H1 (cell line): ENCODE data around the gene SPSB1. TPM values are rescaled to one million over a fixed set of nuclear protein-coding genes. Genes with fewer than 3 reads are reported as not detected.

ENCODE experiments used
- CTCF ChIA-PET: fragments of 300-600 bp; sonication (Branson Sonifier 250); formaldehyde crosslinking; loops from one replicate; lab custom pipeline; 2021; ENCODE audit not compliant: partially characterized antibody; lab: Charles Lee
- POLR2A ChIA-PET: fragments of 300-600 bp; sonication (Branson Sonifier 250); formaldehyde crosslinking; loops from one replicate; lab custom pipeline; 2021; ENCODE audit warnings: inconsistent platforms; ENCODE audit not compliant: partially characterized antibody; lab: Charles Lee
- DNase-seq, 2 experiments: peaks; one replicate each; pipeline versions ENCODE4 v3.0.0 to v3.0.0-alpha.2; 2010 to 2022; ENCODE audit warnings: low spot score in 2 of 2, low read depth in 1 of 2, mixed read lengths in 1 of 2
- FAIRE-seq: peaks from 2 replicates; lab custom pipeline; 2011; peaks lifted over from hg19 to GRCh38; lab: Jason Lieb, UNC
- H2AFZ ChIP-seq: 2 replicates; pipeline ENCODE4 v1.8.1; 2012; ENCODE audit warnings: low read length, inconsistent platforms
- H2AK5ac ChIP-seq: 2 replicates; pipeline ENCODE4 v1.6.1; 2013; ENCODE audit warnings: low read depth, low read length
- H2BK120ac ChIP-seq: replicated peaks from 2 replicates; pipeline ENCODE3; 2013; ENCODE audit warnings: low read depth, low read length, inconsistent platforms
- H2BK12ac ChIP-seq: 2 replicates; pipeline ENCODE4 v1.6.1; 2013; ENCODE audit warnings: low read depth, low read length
- H2BK15ac ChIP-seq: 2 replicates; pipeline ENCODE4 v1.6.1; 2013; ENCODE audit warnings: low read length
- H2BK20ac ChIP-seq: 2 replicates; pipeline ENCODE4 v1.6.1; 2013; ENCODE audit warnings: low read length
- H2BK5ac ChIP-seq: 2 replicates; pipeline ENCODE4 v1.6.1; 2013; ENCODE audit warnings: low read depth, low read length
- H3K14ac ChIP-seq: 2 replicates; pipeline ENCODE4 v1.6.1; 2013; ENCODE audit warnings: inconsistent platforms; ENCODE audit not compliant: insufficient read length
- H3K18ac ChIP-seq: 2 replicates; pipeline ENCODE4 v1.6.1; 2013; ENCODE audit warnings: low read length; ENCODE audit errors: extremely low read depth
- H3K23ac ChIP-seq: 2 replicates; pipeline ENCODE4 v1.6.1; 2013; ENCODE audit warnings: inconsistent platforms; ENCODE audit not compliant: insufficient read length
- H3K23me2 ChIP-seq: 2 replicates; pipeline ENCODE4 v1.6.1; 2013; ENCODE audit warnings: low read depth, low read length
- H3K27ac ChIP-seq: 2 replicates; pipeline ENCODE4 v1.6.1; 2011; ENCODE audit warnings: low read depth, low read length, inconsistent platforms
- H3K27me3 ChIP-seq, 4 experiments: replicated peaks in 1 of 4; 1 replicate in 1 of 4; 2 replicates in 3 of 4; pipeline versions ENCODE4 v1.6.1 to v1.8.1; 2011 to 2013; ENCODE audit warnings: low read length in 3 of 4, mild to moderate bottlenecking in 3 of 4, inconsistent platforms in 2 of 4, mixed read lengths in 2 of 4, moderate library complexity in 1 of 4; ENCODE audit not compliant: control insufficient read depth in 3 of 4, insufficient read depth in 3 of 4; ENCODE audit errors: extremely low read depth in 1 of 4
- H3K36me3 ChIP-seq, 4 experiments: 2 replicates each; pipeline versions ENCODE4 v1.6.1 to v1.8.1; 2011 to 2013; ENCODE audit warnings: mild to moderate bottlenecking in 4 of 4, low read length in 3 of 4, moderate library complexity in 2 of 4, control low read depth in 1 of 4, inconsistent platforms in 1 of 4; ENCODE audit not compliant: insufficient read depth in 4 of 4, control insufficient read depth in 2 of 4
- H3K4ac ChIP-seq: replicated peaks from 2 replicates; pipeline ENCODE3; 2013; ENCODE audit warnings: low read length, low read depth, mixed read lengths, inconsistent platforms; ENCODE audit not compliant: insufficient read length
- H3K4me1 ChIP-seq, 4 experiments: replicated peaks in 1 of 4; 1 replicate in 1 of 4; 2 replicates in 3 of 4; pipeline versions ENCODE4 v1.6.1 to v1.8.1; 2011 to 2013; ENCODE audit warnings: low read length in 3 of 4, inconsistent platforms in 2 of 4, mixed read lengths in 1 of 4; ENCODE audit not compliant: insufficient read depth in 4 of 4, control insufficient read depth in 3 of 4
- H3K4me2 ChIP-seq, 2 experiments: 2 replicates each; pipeline versions ENCODE4 v1.6.1 to v1.8.1; 2011 to 2013; ENCODE audit warnings: low read depth in 2 of 2, low read length in 2 of 2, control low read depth in 1 of 2, inconsistent platforms in 1 of 2, mild to moderate bottlenecking in 1 of 2; ENCODE audit not compliant: insufficient read depth in 1 of 2
- H3K4me3 ChIP-seq, 4 experiments: fragments of 200-600, 300-600 bp in 1 of 4; sonication (generic), shearing (Covaris generic), sonication (Bioruptor Twin) in 1 of 4; 2 replicates each; pipeline versions ENCODE4 v1.5.1 to v1.8.1; 2011 to 2016; ENCODE audit warnings: low read length in 4 of 4, low read depth in 3 of 4, control low read depth in 2 of 4, inconsistent platforms in 2 of 4, mild to moderate bottlenecking in 2 of 4, mixed read lengths in 1 of 4, moderate library complexity in 1 of 4; ENCODE audit not compliant: insufficient read depth in 2 of 4; ENCODE audit errors: extremely low read depth in 1 of 4
- H3K56ac ChIP-seq: replicated peaks from 2 replicates; pipeline ENCODE3; 2013; ENCODE audit warnings: low read depth, mild to moderate bottlenecking, mixed read lengths, low read length, inconsistent platforms; ENCODE audit not compliant: insufficient read length
- H3K79me1 ChIP-seq: 2 replicates; pipeline ENCODE4 v1.6.1; 2013; ENCODE audit warnings: low read depth, low read length, control low read depth
- H3K79me2 ChIP-seq, 2 experiments: 2 replicates each; pipeline versions ENCODE4 v1.6.1 to v1.8.1; 2012 to 2013; ENCODE audit warnings: low read length in 2 of 2, mild to moderate bottlenecking in 2 of 2, inconsistent platforms in 1 of 2; ENCODE audit not compliant: insufficient read depth in 2 of 2, control insufficient read depth in 1 of 2
- H3K9ac ChIP-seq, 4 experiments: replicated peaks in 1 of 4; 1 replicate in 1 of 4; 2 replicates in 3 of 4; pipeline versions ENCODE4 v1.6.1 to v1.8.1; 2011 to 2013; ENCODE audit warnings: low read depth in 3 of 4, low read length in 3 of 4, control low read depth in 2 of 4, mild to moderate bottlenecking in 2 of 4, moderate library complexity in 2 of 4, inconsistent platforms in 1 of 4; ENCODE audit errors: extremely low read depth in 1 of 4
- H3K9me3 ChIP-seq, 2 experiments: 2 replicates each; pipeline versions ENCODE4 v1.6.1 to v1.8.1; 2012 to 2013; ENCODE audit warnings: mild to moderate bottlenecking in 2 of 2, moderate library complexity in 2 of 2, control low read depth in 1 of 2, inconsistent platforms in 1 of 2, low read depth in 1 of 2, low read length in 1 of 2, mixed read lengths in 1 of 2; ENCODE audit not compliant: insufficient read depth in 2 of 2
- H4K20me1 ChIP-seq, 2 experiments: replicated peaks in 1 of 2; 2 replicates each; pipeline versions ENCODE3 to v1.8.1; 2011 to 2013; ENCODE audit warnings: inconsistent platforms in 2 of 2, low read length in 2 of 2, mild to moderate bottlenecking in 1 of 2; ENCODE audit not compliant: insufficient read depth in 2 of 2, control insufficient read depth in 1 of 2
- H4K5ac ChIP-seq: 2 replicates; pipeline ENCODE4 v1.6.1; 2013; ENCODE audit warnings: low read length, low read depth, mixed read lengths, inconsistent platforms; ENCODE audit not compliant: insufficient read length
- H4K8ac ChIP-seq: 2 replicates; pipeline ENCODE4 v1.8.0; 2013; ENCODE audit warnings: mild to moderate bottlenecking, moderate library complexity, low read length, inconsistent platforms; ENCODE audit not compliant: insufficient read depth; ENCODE audit errors: extremely low read depth
- H4K91ac ChIP-seq: replicated peaks from 2 replicates; pipeline ENCODE3; 2013; ENCODE audit warnings: low read length, mixed read lengths, inconsistent platforms; ENCODE audit not compliant: insufficient read length
- ATF2 ChIP-seq: IDR thresholded peaks from 2 replicates; pipeline ENCODE4 v1.6.1; 2012; ENCODE audit warnings: low read length, inconsistent platforms
- BRCA1 ChIP-seq: IDR thresholded peaks from 2 replicates; pipeline ENCODE4 v1.6.1; 2012; ENCODE audit warnings: low read depth, low read length, improper control_type of control experiment
- CHD1 ChIP-seq: IDR thresholded peaks from 2 replicates; pipeline ENCODE4 v1.6.1; 2012; ENCODE audit warnings: low read depth, low read length, improper control_type of control experiment
- CREB1 ChIP-seq: IDR thresholded peaks from 2 replicates; pipeline ENCODE4 v1.6.1; 2012; ENCODE audit warnings: inconsistent platforms
- JUN ChIP-seq: IDR thresholded peaks from 2 replicates; pipeline ENCODE4 v1.6.1; 2011; ENCODE audit warnings: low read depth, mild to moderate bottlenecking, improper control_type of control experiment, low read length
- MAX ChIP-seq: IDR thresholded peaks from 2 replicates; pipeline ENCODE4 v1.6.1; 2012; ENCODE audit warnings: inconsistent platforms
- POLR2AphosphoS5 ChIP-seq: IDR thresholded peaks from 2 replicates; pipeline ENCODE4 v1.6.1; 2011; ENCODE audit warnings: low read depth, low read length
- RBBP5 ChIP-seq: IDR thresholded peaks from 2 replicates; pipeline ENCODE4 v1.7.1; 2012; ENCODE audit warnings: low read depth, mild to moderate bottlenecking, inconsistent platforms, low read length, moderate library complexity, borderline replicate concordance
- RXRA ChIP-seq: IDR thresholded peaks from 2 replicates; pipeline ENCODE4 v1.6.1; 2011; ENCODE audit warnings: low read depth, mild to moderate bottlenecking, low read length, moderate library complexity; ENCODE audit not compliant: insufficient read depth
- SRF ChIP-seq: IDR thresholded peaks from 2 replicates; pipeline ENCODE4 v1.6.1; 2011; ENCODE audit warnings: mild to moderate bottlenecking, low read depth, low read length, moderate library complexity
- WGBS, 2 experiments: shearing (Covaris generic) in 1 of 2; methylation state at CpG; one replicate each; pipeline versions ENCODE4 v1.1.6 to v1.1.7; 2013 to 2015; ENCODE audit warnings: low lambda C conversion rate in 2 of 2, mixed read lengths in 2 of 2, inconsistent platforms in 1 of 2, low coverage in 1 of 2, missing lambda C conversion rate in 1 of 2; ENCODE audit not compliant: insufficient replicate concordance in 2 of 2, insufficient coverage in 1 of 2, insufficient read length in 1 of 2; ENCODE audit errors: extremely low coverage in 1 of 2, missing lambda C conversion rate in 1 of 2; 5-methylcytosine and 5-hydroxymethylcytosine counted together
- polyA plus RNA-seq, 7 experiments: library from polyadenylated mRNA; depleted of rRNA in 3 of 7; stranded (reverse) in 5 of 7; unstranded in 2 of 7; fragments of >200 nt in 5 of 7; fragments of 200-250 nt in 2 of 7; gene quantifications; 1 replicate in 5 of 7; 2 replicates in 1 of 7; 4 replicates in 1 of 7; pipeline versions ENCODE4 v1.2.1 to v1.2.3, GENCODE V29; 2011 to 2013; ENCODE audit warnings: missing spikeins in 2 of 7, mixed read lengths in 2 of 7
- total RNA-seq: library from RNA; stranded (reverse); fragmentation: NEBNext Ultra II Directional; extraction: Animal tissue kit (Norgen Biotek cat#: 25700); gene quantifications from 2 replicates; pipeline ENCODE4 v1.2.1, GENCODE V29; 2021

Gene SPSB1
- total and polyA plus RNA-seq, 2 of the 8 experiments (the other 6 are each of a cell fraction or from before 2014, with no cell fraction given) = 5.3 to 6.4 TPM

- CTCF ChIA-PET = interaction anchor here (1.6 kb wide), 1 partner anchor 27 kb away, joined by 4 read pairs; no protein-coding TSS in a partner anchor
- H2AK5ac ChIP-seq = no peak overlapping the region
- no peak overlapping the region for H3K56ac ChIP-seq
- H4K8ac ChIP-seq = no peak overlapping the region
- H3K9ac ChIP-seq = no peak overlapping the region
- H4K20me1 ChIP-seq = peaks cover 0 to 2% of the 10 kb centered on the region in 2 experiments
- H3K36me3 ChIP-seq = no peaks in the 10 kb centered on the region
- no peak for FAIRE-seq
- 94% methylated on average over 7 of the region's 7 CpGs; no CpG with 5 or more reads in 1 of the 2 experiments for WGBS, 2 experiments
- H3K27me3 ChIP-seq = peaks cover 0 to 2% (median 0%) of the 10 kb centered on the region in 4 experiments; a peak in 1 of 7 replicates
- H2BK20ac ChIP-seq = no peak overlapping the region
- no peaks in the 10 kb centered on the region for H3K23me2 ChIP-seq
- TF ChIP-seq JUN (no peak), POLR2AphosphoS5 (no peak), BRCA1 (no peak), ATF2 (no peak), CHD1 (no peak), RXRA (no peak), SRF (no peak), MAX (no peak), RBBP5 (no peak), CREB1 (no peak)
- no peaks in the 10 kb centered on the region for H3K9me3 ChIP-seq
- no peak overlapping the region for H3K4me3 ChIP-seq
- H3K4me1 ChIP-seq = peaks cover 12 to 37% (median 26%) of the 10 kb centered on the region in 4 experiments
- H3K79me1 ChIP-seq = peaks cover 3% of the 10 kb centered on the region; the same call in 1 of the 2 replicates
- no peak overlapping the region for H2AFZ ChIP-seq
- no peak overlapping the region for H2BK5ac ChIP-seq
- no peak overlapping the region for H3K4ac ChIP-seq
- no peak overlapping the region for H4K91ac ChIP-seq
- H4K5ac ChIP-seq = no peak overlapping the region
- POLR2A ChIA-PET = no interaction called here
- H3K4me2 ChIP-seq = no peak overlapping the region
- no peak overlapping the region for H3K18ac ChIP-seq
- DNase-seq = no peak
- no peak overlapping the region for H3K23ac ChIP-seq
- no peak overlapping the region for H2BK12ac ChIP-seq
- no peak overlapping the region for H3K14ac ChIP-seq
- H3K27ac ChIP-seq = no peak overlapping the region; the same call in 1 of the 2 replicates
- H3K79me2 ChIP-seq = no peaks in the 10 kb centered on the region
- H2BK15ac ChIP-seq = no peak overlapping the region
- no peak overlapping the region for H2BK120ac ChIP-seq
These were observed 24.4 kb downstream of the SPSB1 start for GRCh38 chr1:9317072-9317471.
